Duodenal mucosa (tissue), 2 donors: ENCODE results near the gene TMEM178B.
"Not testable (repeated sequence)": the region's sequence is repeated elsewhere in the genome, so short reads cannot be mapped to it uniquely, and the experiment has no call there.

Experiments
- H3K27ac ChIP-seq: one replicate; pipeline ENCODE4 v1.7.0; 2013; ENCODE audit warnings: low read depth, low read length
- H3K27me3 ChIP-seq, 2 donors: one replicate each; pipeline ENCODE4 v1.7.0; 2013; ENCODE audit warnings: low read length in 2 of 2, control low read depth in 1 of 2; ENCODE audit not compliant: insufficient read depth in 2 of 2, control insufficient read depth in 1 of 2
- H3K36me3 ChIP-seq, 2 donors: one replicate each; pipeline ENCODE4 v1.7.0; 2013; ENCODE audit warnings: low read length in 2 of 2, control low read depth in 1 of 2; ENCODE audit not compliant: insufficient read depth in 2 of 2, control insufficient read depth in 1 of 2
- H3K4me1 ChIP-seq, 2 donors: one replicate each; pipeline ENCODE4 v1.7.0; 2013; ENCODE audit warnings: low read length in 2 of 2, control low read depth in 1 of 2; ENCODE audit not compliant: insufficient read depth in 2 of 2, control insufficient read depth in 1 of 2
- H3K4me3 ChIP-seq, 2 donors: one replicate each; pipeline ENCODE4 v1.7.0; 2013; ENCODE audit warnings: low read length in 2 of 2, low read depth in 1 of 2
- H3K9ac ChIP-seq, 2 donors: one replicate each; pipeline ENCODE4 v1.7.0; 2013; ENCODE audit warnings: low read length in 2 of 2, low read depth in 1 of 2
- H3K9me3 ChIP-seq, 2 donors: one replicate each; pipeline ENCODE4 v1.7.0; 2013; ENCODE audit warnings: low read length in 2 of 2, control low read depth in 1 of 2; ENCODE audit not compliant: control insufficient read depth in 1 of 2

The TMEM178B gene

GRCh38 chr7:141366091-141366621, 292.3 kb downstream of the TMEM178B start:
- H3K27me3 ChIP-seq = no peaks in the 10 kb centered on the region
- H3K4me1 ChIP-seq = no peaks in the 10 kb centered on the region
- H3K9ac ChIP-seq = no peak overlapping the region

GRCh38 chr7:141369422-141369821, 295.6 kb downstream of the TMEM178B start:
- no peaks in the 10 kb centered on the region for H3K36me3 ChIP-seq
- no peak overlapping the region for H3K27ac ChIP-seq
- H3K27me3 ChIP-seq = no peaks in the 10 kb centered on the region
- H3K4me1 ChIP-seq = no peaks in the 10 kb centered on the region
- H3K4me3 ChIP-seq = no peak overlapping the region
- H3K9me3 ChIP-seq = no peaks in the 10 kb centered on the region
- no peak overlapping the region for H3K9ac ChIP-seq

More at GRCh38 chr7:141366091-141366621, 292.3 kb downstream of the TMEM178B start:
- no peaks in the 10 kb centered on the region for H3K9me3 ChIP-seq
- no peaks in the 10 kb centered on the region for H3K36me3 ChIP-seq
- H3K27ac ChIP-seq = no peak overlapping the region
- H3K4me3 ChIP-seq = no peak overlapping the region

GRCh38 chr7:141370178-141370577, 296.3 kb downstream of the TMEM178B start:
- H3K27ac ChIP-seq = no peak overlapping the region
- no peaks in the 10 kb centered on the region for H3K9me3 ChIP-seq
- no peak overlapping the region for H3K9ac ChIP-seq
- no peaks in the 10 kb centered on the region for H3K4me1 ChIP-seq
- no peaks in the 10 kb centered on the region for H3K36me3 ChIP-seq
- no peak overlapping the region for H3K4me3 ChIP-seq
- no peaks in the 10 kb centered on the region for H3K27me3 ChIP-seq

GRCh38 chr7:141370650-141371049, 296.8 kb downstream of the TMEM178B start:
- Histone ChIP-seq H3K4me3 (no peak overlapping the region), H3K27me3 (no peaks in the 10 kb centered on the region), H3K9ac (no peak overlapping the region), H3K27ac (no peak overlapping the region), H3K36me3 (no peaks in the 10 kb centered on the region), H3K9me3 (no peaks in the 10 kb centered on the region), H3K4me1 (no peaks in the 10 kb centered on the region)

- Histone ChIP-seq H3K4me3 (no peak overlapping the region), H3K9ac (no peak overlapping the region), H3K27ac (no peak overlapping the region), H3K4me1 (no peaks in the 10 kb centered on the region), H3K9me3 (no peaks in the 10 kb centered on the region), H3K27me3 (no peaks in the 10 kb centered on the region), H3K36me3 (no peaks in the 10 kb centered on the region)
Observed at GRCh38 chr7:141374425-141374824, 300.6 kb downstream of the TMEM178B start.

- H3K9me3 ChIP-seq = no peaks in the 10 kb centered on the region
- no peak overlapping the region for H3K27ac ChIP-seq
- no peaks in the 10 kb centered on the region for H3K27me3 ChIP-seq
Observed at GRCh38 chr7:141375442-141375841, 301.6 kb downstream of the TMEM178B start.

GRCh38 chr7:141377906-141378305, 304.0 kb downstream of the TMEM178B start:
- H3K4me1 ChIP-seq = no peaks in the 10 kb centered on the region
- H3K36me3 ChIP-seq = no peaks in the 10 kb centered on the region
- no peak overlapping the region for H3K27ac ChIP-seq
- H3K27me3 ChIP-seq = no peaks in the 10 kb centered on the region
- H3K9ac ChIP-seq = no peak overlapping the region
- no peaks in the 10 kb centered on the region for H3K9me3 ChIP-seq
- H3K4me3 ChIP-seq = no peak overlapping the region

More at GRCh38 chr7:141375442-141375841, 301.6 kb downstream of the TMEM178B start:
- H3K4me3 ChIP-seq = no peak overlapping the region
- no peak overlapping the region for H3K9ac ChIP-seq
- no peaks in the 10 kb centered on the region for H3K4me1 ChIP-seq
- no peaks in the 10 kb centered on the region for H3K36me3 ChIP-seq

- Histone ChIP-seq H3K9ac (no peak overlapping the region), H3K4me1 (no peaks in the 10 kb centered on the region), H3K27me3 (no peaks in the 10 kb centered on the region), H3K27ac (no peak overlapping the region), H3K36me3 (no peaks in the 10 kb centered on the region), H3K4me3 (no peak overlapping the region), H3K9me3 (no peaks in the 10 kb centered on the region)
Observed at GRCh38 chr7:141378405-141378804, 304.5 kb downstream of the TMEM178B start.

GRCh38 chr7:141381794-141382427, 308.0 kb downstream of the TMEM178B start:
- Histone ChIP-seq H3K36me3 (no peaks in the 10 kb centered on the region), H3K4me1 (no peaks in the 10 kb centered on the region), H3K27ac (no peak overlapping the region), H3K9ac (no peak overlapping the region), H3K9me3 (no peaks in the 10 kb centered on the region), H3K27me3 (no peaks in the 10 kb centered on the region), H3K4me3 (no peak overlapping the region)

- not testable (repeated sequence) for H3K27me3 ChIP-seq, H3K9me3 ChIP-seq, H3K27ac ChIP-seq, H3K9ac ChIP-seq, H3K4me1 ChIP-seq, H3K4me3 ChIP-seq, H3K36me3 ChIP-seq
Observed at GRCh38 chr7:141383356-141383755, 309.5 kb downstream of the TMEM178B start.
